ENCODE data around the gene SLC16A2. TPM values are rescaled to one million over a fixed set of nuclear protein-coding genes. Genes with fewer than 3 reads are reported as not detected.
A peak's percentile ranks its signal among the peaks of the same experiment; 100 is the strongest.

SLC16A2 gene
- total RNA-seq, 4 donors from 2014 or later = 0.99 to 6.7 (median 2.9) TPM

DNA sequence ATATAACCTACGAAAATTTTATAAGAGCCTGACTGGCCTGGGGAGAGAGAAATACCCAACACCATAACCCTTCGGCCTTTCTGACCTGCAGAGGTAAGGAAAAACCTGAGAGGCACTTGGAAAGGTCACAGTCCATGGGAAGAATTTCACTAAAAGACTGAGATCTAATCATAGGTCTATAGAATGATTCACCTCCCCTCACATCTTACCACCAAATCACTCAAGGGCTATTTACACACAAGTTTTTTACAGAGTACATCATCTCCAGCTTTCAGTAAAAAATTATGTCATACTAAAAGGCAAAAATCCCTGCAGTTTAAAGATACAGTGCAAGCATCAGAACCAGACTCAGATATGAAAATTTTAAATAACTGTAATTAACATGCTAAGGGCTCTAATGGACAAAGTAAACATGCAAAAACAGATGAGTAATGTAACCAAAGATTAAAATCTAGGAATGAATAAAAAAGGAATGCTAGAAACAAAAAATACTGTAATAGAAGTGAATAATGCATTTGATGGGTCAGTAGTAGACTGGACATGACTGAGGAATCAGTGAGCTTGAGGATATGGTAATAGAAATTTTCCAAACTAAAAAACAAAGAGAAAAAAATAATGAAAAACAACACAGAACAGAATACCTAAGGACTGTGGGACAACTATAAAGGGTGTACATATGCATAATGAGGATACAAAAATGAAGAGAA, 32.1 kb upstream of the SLC16A2 start:
- Histone ChIP-seq H3K9me3 (no peaks in the 10 kb centered on the region), H3K27me3 (no peaks in the 10 kb centered on the region), H3K36me3 (no peaks in the 10 kb centered on the region), H3K4me3 (no peak overlapping the region), H3K27ac (no peak overlapping the region), H3K4me1 (no peaks in the 10 kb centered on the region)
- no peak for DNase-seq
- no peak for TF ChIP-seq CTCF (IDR thresholded peaks at IDR 0.05)
- no peak for TF ChIP-seq POLR2A (IDR thresholded peaks at IDR 0.05)
- 68 to 93% methylated on average over 2 of the region's 2 CpGs for WGBS, 2 donors
- intact Hi-C loops (cut with DNase I) = loop anchor here (10.0 kb wide), 1 partner anchor 166 kb away; no protein-coding TSS in a partner anchor

- H3K4me1 ChIP-seq = no peaks in the 10 kb centered on the region
- no peak overlapping the region for H3K4me3 ChIP-seq
- H3K27ac ChIP-seq = no peak overlapping the region
- TF ChIP-seq POLR2A (IDR thresholded peaks at IDR 0.05) (no peak), CTCF (IDR thresholded peaks at IDR 0.05) (no peak)
- no peaks in the 10 kb centered on the region for H3K9me3 ChIP-seq
- H3K27me3 ChIP-seq = no peaks in the 10 kb centered on the region
- H3K36me3 ChIP-seq = no peaks in the 10 kb centered on the region
- 90 to 100% methylated on average over 1 of the region's 1 CpG for WGBS, 2 donors
- intact Hi-C loops (cut with DNase I) = no loop called here
- no peak for DNase-seq
Observed at GRCh38 chrX:74395556-74395955, 25.7 kb upstream of the SLC16A2 start.

GRCh38 chrX:74405973-74406489, 15.3 kb upstream of the SLC16A2 start:
- H3K36me3 ChIP-seq = no peaks in the 10 kb centered on the region
- no peak overlapping the region for H3K4me3 ChIP-seq
- TF ChIP-seq POLR2A (IDR thresholded peaks at IDR 0.05) = no peak
- no peak for TF ChIP-seq CTCF (IDR thresholded peaks at IDR 0.05)
- DNase-seq = no peak
- H3K27ac ChIP-seq = no peak overlapping the region
- no peaks in the 10 kb centered on the region for H3K9me3 ChIP-seq
- 56% methylated on average over 2 of the region's 2 CpGs; no CpG with 5 or more reads in 1 of the 2 donors for WGBS, 2 donors
- H3K27me3 ChIP-seq = no peaks in the 10 kb centered on the region
- intact Hi-C loops (cut with DNase I) = no loop called here
- H3K4me1 ChIP-seq = no peaks in the 10 kb centered on the region

DNA sequence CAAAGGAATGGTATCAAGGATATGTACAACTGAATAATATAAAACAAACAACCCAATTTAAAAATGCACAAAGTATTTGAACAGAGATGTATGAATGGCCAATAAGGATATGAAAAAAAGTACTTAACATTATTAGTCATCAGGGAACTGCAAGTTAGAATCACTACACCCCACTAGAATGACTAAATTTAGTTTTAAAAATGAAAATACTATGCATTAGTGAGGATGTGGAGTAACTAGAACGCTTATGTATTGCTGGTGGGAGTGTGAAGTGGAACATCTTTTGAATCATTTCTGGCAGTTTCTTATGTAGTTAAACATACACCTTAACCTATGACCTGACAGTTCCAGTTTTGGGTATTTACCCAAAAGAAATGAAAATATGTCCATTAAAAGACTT, 13.0 kb upstream of the SLC16A2 start:
- Histone ChIP-seq H3K9me3 (no peaks in the 10 kb centered on the region), H3K27me3 (no peaks in the 10 kb centered on the region), H3K4me1 (no peaks in the 10 kb centered on the region), H3K4me3 (no peak overlapping the region), H3K36me3 (no peaks in the 10 kb centered on the region), H3K27ac (no peak overlapping the region)
- DNase-seq = no peak
- intact Hi-C loops (cut with DNase I) = no loop called here
- WGBS, 2 donors = 55 to 91% methylated on average over 1 of the region's 1 CpG
- TF ChIP-seq CTCF (IDR thresholded peaks at IDR 0.05) (no peak), POLR2A (IDR thresholded peaks at IDR 0.05) (no peak)

DNA sequence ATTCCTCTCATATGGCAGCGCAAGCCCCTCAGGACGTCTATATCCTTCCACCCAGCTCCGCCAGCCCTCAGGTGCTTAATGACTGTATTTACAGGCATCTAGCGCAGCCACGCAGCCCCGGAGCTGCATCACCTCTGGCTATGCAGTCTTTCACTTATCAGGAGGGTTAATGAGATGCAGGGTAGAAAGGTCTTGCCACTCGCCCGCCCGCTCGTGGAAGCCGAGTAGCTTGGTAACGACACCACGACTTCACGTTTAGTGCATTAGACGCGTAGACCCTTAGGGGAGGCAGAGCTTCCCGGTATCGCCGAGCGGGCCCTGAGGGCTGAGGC, 1.5 kb upstream of the SLC16A2 start:
- H3K36me3 ChIP-seq = no peaks in the 10 kb centered on the region
- peak overlapping the region; percentile 34 to 64 (median 54) for H3K4me3 ChIP-seq
- peak overlapping the region; percentile 70 to 91 (median 87) for H3K27ac ChIP-seq
- H3K9me3 ChIP-seq = no peaks in the 10 kb centered on the region
- H3K27me3 ChIP-seq = no peaks in the 10 kb centered on the region
- TF ChIP-seq CTCF (IDR thresholded peaks at IDR 0.05) (no peak), POLR2A (IDR thresholded peaks at IDR 0.05) (no peak)
- peaks cover 0 to 37% (median 0%) of the 10 kb centered on the region in 3 donors for H3K4me1 ChIP-seq
- DNase-seq = no peak
- WGBS, 2 donors = 40% methylated on average over 1 of the region's 20 CpGs; no CpG with 5 or more reads in 1 of the 2 donors
- intact Hi-C loops (cut with DNase I) = no loop called here

Measured in esophagus squamous epithelium (tissue), 5 donors.